Suprapubic skin (tissue), 4 donors: ENCODE measurements around the gene MS4A8. TPM values are rescaled to one million over a fixed set of nuclear protein-coding genes. Genes with fewer than 3 reads are reported as not detected.
"Not testable (repeated sequence)": the region's sequence is repeated elsewhere in the genome, so short reads cannot be mapped to it uniquely, and the experiment has no call there.

Source experiments
- DNase-seq, 2 donors: peaks; one replicate each; pipeline ENCODE4 v3.0.0-alpha.2; 2019; ENCODE audit warnings: low spot score in 2 of 2
- H3K27ac ChIP-seq: fragments of 200-600 bp; sonication (generic); one replicate; pipeline ENCODE4 v1.5.1; 2019
- H3K27me3 ChIP-seq: fragments of 200-600 bp; sonication (generic); one replicate; pipeline ENCODE4 v1.5.1; 2019
- H3K36me3 ChIP-seq: fragments of 200-600 bp; sonication (generic); one replicate; pipeline ENCODE4 v1.5.1; 2019
- H3K4me1 ChIP-seq: fragments of 200-600 bp; sonication (generic); one replicate; pipeline ENCODE4 v1.5.1; 2019
- H3K4me3 ChIP-seq: fragments of 200-600 bp; sonication (generic); one replicate; pipeline ENCODE4 v1.5.1; 2019; ENCODE audit warnings: mild to moderate bottlenecking
- H3K9me3 ChIP-seq: fragments of 200-600 bp; sonication (generic); one replicate; pipeline ENCODE4 v1.5.1; 2019
- CTCF ChIP-seq, 2 donors: fragments of 200-600 bp in 1 of 2; fragments of 450-650 bp in 1 of 2; sonication (generic) in 1 of 2; IDR thresholded peaks; one replicate each; pipeline ENCODE4 v1.5.1; 2016 to 2019; ENCODE audit warnings: antibody characterized with exemption in 2 of 2, mild to moderate bottlenecking in 1 of 2, moderate library complexity in 1 of 2
- EP300 ChIP-seq: sonication (generic); formaldehyde crosslinking; IDR thresholded peaks from one replicate; pipeline ENCODE4 v1.6.1; 2017; ENCODE audit warnings: antibody characterized with exemption
- POLR2A ChIP-seq, 2 donors: fragments of 450-650 bp; IDR thresholded peaks; one replicate each; pipeline ENCODE4 v1.6.1; 2017; ENCODE audit warnings: antibody characterized with exemption in 2 of 2, mild to moderate bottlenecking in 2 of 2, moderate library complexity in 2 of 2
- POLR2AphosphoS5 ChIP-seq, 3 donors: sonication (generic); formaldehyde crosslinking; IDR thresholded peaks; one replicate each; pipeline ENCODE4 v1.6.1; 2017; ENCODE audit warnings: antibody characterized with exemption in 3 of 3
- WGBS: methylation state at CpG from one replicate; pipeline ENCODE4 v1.1.5; 2018; 5-methylcytosine and 5-hydroxymethylcytosine counted together
- total RNA-seq, 4 donors: library from RNA; depleted of rRNA; stranded (reverse); fragments of >200 nt; gene quantifications; one replicate each; pipeline ENCODE4 v1.1.0, GENCODE V29; 2016

Gene MS4A8
- total RNA-seq: not detected

- Histone ChIP-seq H3K9me3 (no peaks in the 10 kb centered on the region), H3K36me3 (no peaks in the 10 kb centered on the region), H3K27ac (no peak within 1 kb of the TSS), H3K4me1 (no peaks in the 10 kb centered on the region), H3K27me3 (no peaks in the 10 kb centered on the region), H3K4me3 (no peak within 1 kb of the TSS)
- 6% methylated on average over 2 of the region's 2 CpGs for WGBS
- no peak for DNase-seq
- TF ChIP-seq EP300: no peak
- TF ChIP-seq CTCF (IDR thresholded peaks at IDR 0.05): no peak
- no peak for TF ChIP-seq POLR2A (IDR thresholded peaks at IDR 0.05)
- no peak for TF ChIP-seq POLR2AphosphoS5 (IDR thresholded peaks at IDR 0.05)
Observed at GRCh38 chr11:60699284-60699691, at the start of gene MS4A8. Gene MS4A8, plus strand, starts transcription at chr11:60699612. Its CDS starts 1,249 bp downstream, at chr11:60700861.

- TF ChIP-seq CTCF (IDR thresholded peaks at IDR 0.05): no peak
- TF ChIP-seq EP300: no peak
- TF ChIP-seq POLR2AphosphoS5 (IDR thresholded peaks at IDR 0.05): no peak
- no peak for TF ChIP-seq POLR2A (IDR thresholded peaks at IDR 0.05)
- H3K36me3 ChIP-seq: no peaks in the 10 kb centered on the region
- H3K9me3 ChIP-seq: no peaks in the 10 kb centered on the region
- H3K4me1 ChIP-seq: no peaks in the 10 kb centered on the region
- WGBS: 100% methylated on average over 4 of the region's 4 CpGs
- no peak for DNase-seq
- no peaks in the 10 kb centered on the region for H3K27me3 ChIP-seq
- no peak overlapping the region for H3K4me3 ChIP-seq
- H3K27ac ChIP-seq: no peak overlapping the region
Observed at GRCh38 chr11:60657888-60658287, 41.5 kb upstream of the MS4A8 start.

GRCh38 chr11:60658409-60658808, 41.0 kb upstream of the MS4A8 start:
- Histone ChIP-seq H3K4me1 (no peaks in the 10 kb centered on the region), H3K4me3 (no peak overlapping the region), H3K27ac (no peak overlapping the region), H3K27me3 (no peaks in the 10 kb centered on the region), H3K9me3 (no peaks in the 10 kb centered on the region), H3K36me3 (no peaks in the 10 kb centered on the region)
- TF ChIP-seq EP300: no peak
- TF ChIP-seq POLR2AphosphoS5 (IDR thresholded peaks at IDR 0.05): no peak
- TF ChIP-seq POLR2A (IDR thresholded peaks at IDR 0.05): no peak
- no peak for TF ChIP-seq CTCF (IDR thresholded peaks at IDR 0.05)
- DNase-seq: no peak
- WGBS: 84% methylated on average over 1 of the region's 1 CpG

- no peak overlapping the region for H3K27ac ChIP-seq
- no peaks in the 10 kb centered on the region for H3K36me3 ChIP-seq
- H3K4me1 ChIP-seq: no peaks in the 10 kb centered on the region
- no peaks in the 10 kb centered on the region for H3K27me3 ChIP-seq
- H3K9me3 ChIP-seq: no peaks in the 10 kb centered on the region
- no peak for DNase-seq
- no peak overlapping the region for H3K4me3 ChIP-seq
- no peak for TF ChIP-seq EP300
- TF ChIP-seq POLR2AphosphoS5 (IDR thresholded peaks at IDR 0.05): no peak
- TF ChIP-seq POLR2A (IDR thresholded peaks at IDR 0.05): no peak
- TF ChIP-seq CTCF (IDR thresholded peaks at IDR 0.05): no peak
- WGBS: 84% methylated on average over 3 of the region's 3 CpGs
Observed at GRCh38 chr11:60672255-60672654, 27.2 kb upstream of the MS4A8 start.

- H3K27ac ChIP-seq, DNase-seq, H3K4me1 ChIP-seq, H3K27me3 ChIP-seq, H3K36me3 ChIP-seq, H3K4me3 ChIP-seq: not testable (repeated sequence)
- 60% methylated on average over 1 of the region's 2 CpGs for WGBS
- peaks cover 14% of the 10 kb centered on the region for H3K9me3 ChIP-seq
Observed at GRCh38 chr11:60678231-60678630, 21.2 kb upstream of the MS4A8 start.

- H3K9me3 ChIP-seq: peaks cover 14% of the 10 kb centered on the region
- H3K36me3 ChIP-seq: no peaks in the 10 kb centered on the region
- no peak overlapping the region for H3K27ac ChIP-seq
- TF ChIP-seq POLR2A (IDR thresholded peaks at IDR 0.05): no peak
- no peak for TF ChIP-seq POLR2AphosphoS5 (IDR thresholded peaks at IDR 0.05)
- TF ChIP-seq EP300: no peak
- TF ChIP-seq CTCF (IDR thresholded peaks at IDR 0.05): no peak
- no peaks in the 10 kb centered on the region for H3K27me3 ChIP-seq
- no peak for DNase-seq
- no peaks in the 10 kb centered on the region for H3K4me1 ChIP-seq
- no peak overlapping the region for H3K4me3 ChIP-seq
Observed at GRCh38 chr11:60679879-60680278, 19.5 kb upstream of the MS4A8 start.
